Pulmonary artery endothelial cell (primary cell): Measurements from ENCODE around the gene PCDHAC1. TPM values are rescaled to one million over a fixed set of nuclear protein-coding genes. Genes with fewer than 3 reads are reported as not detected.

Experiments used
- DNase-seq: peaks from one replicate; pipeline ENCODE4 v3.0.0-alpha.2; 2011; ENCODE audit warnings: low read depth, low spot score
- total RNA-seq: library from RNA; depleted of rRNA; stranded (reverse); fragments of >200 nt; gene quantifications from 2 replicates; pipeline ENCODE4 v1.2.3, GENCODE V29; 2014

PCDHAC1 gene
- total RNA-seq, 1 donor from 2014 or later = 0.07 TPM

- DNase-seq = no peak
These were observed 40.5 kb downstream of the PCDHAC1 start, which contains the start of gene PCDHAC2 for GRCh38 chr5:140966293-140967225. TSS of gene PCDHAC2 (plus strand) at chr5:140966476. CDS start at chr5:140966767, 291 bp downstream.

GRCh38 chr5:140967226-140967893 lies 41.3 kb downstream of the PCDHAC1 start:
- DNase-seq = no peak

- DNase-seq = no peak
These were observed 43.8 kb downstream of the PCDHAC1 start for GRCh38 chr5:140969880-140970279.

GRCh38 chr5:140973550-140973949 lies 47.5 kb downstream of the PCDHAC1 start:
- DNase-seq = no peak

GRCh38 chr5:140977003-140977402 lies 50.9 kb downstream of the PCDHAC1 start:
- DNase-seq = no peak

GRCh38 chr5:140978260-140978659 lies 52.2 kb downstream of the PCDHAC1 start:
- DNase-seq = peak; percentile 13

- no peak for DNase-seq
These were observed 52.9 kb downstream of the PCDHAC1 start for GRCh38 chr5:140978983-140979382.

Other genes with a start within 250 kb of the PCDHAC1 start
- gene HARS1, start 234.9 kb upstream of the PCDHAC1 start, total RNA-seq = 92.7 and 110 TPM in 2 replicates
- gene HARS2, start 234.8 kb upstream of the PCDHAC1 start, total RNA-seq = 26.9 and 39.8 TPM in 2 replicates
- gene ZMAT2, start 225.9 kb upstream of the PCDHAC1 start, total RNA-seq = 53.5 and 75.7 TPM in 2 replicates
- 0.04 TPM in 1 of 2 replicates, not detected in the other for gene PCDHA1, start 140.2 kb upstream of the PCDHAC1 start, total RNA-seq
- 0.07 and 0.21 TPM in 2 replicates for gene PCDHA2, start 131.4 kb upstream of the PCDHAC1 start, total RNA-seq
- 0.18 and 0.26 TPM in 2 replicates for gene PCDHA3, start 125.2 kb upstream of the PCDHAC1 start, total RNA-seq
- 0.26 and 0.42 TPM in 2 replicates for gene PCDHA4, start 119.2 kb upstream of the PCDHAC1 start, total RNA-seq
- gene PCDHA5, start 104.7 kb upstream of the PCDHAC1 start, total RNA-seq = 0.04 and 0.07 TPM in 2 replicates
- 0.40 and 0.88 TPM in 2 replicates for gene PCDHA6, start 98.3 kb upstream of the PCDHAC1 start, total RNA-seq
- gene PCDHA7, start 92.0 kb upstream of the PCDHAC1 start, total RNA-seq = 0.25 and 0.33 TPM in 2 replicates
- gene PCDHA8, start 85.1 kb upstream of the PCDHAC1 start, total RNA-seq = under 0.01 and 0.04 TPM in 2 replicates
- 0.04 TPM in 1 of 2 replicates, not detected in the other for gene PCDHA9, start 77.9 kb upstream of the PCDHAC1 start, total RNA-seq
- gene PCDHA10, start 70.4 kb upstream of the PCDHAC1 start, total RNA-seq = 0.07 and 0.35 TPM in 2 replicates
- gene PCDHA11, start 57.3 kb upstream of the PCDHAC1 start, total RNA-seq = 0.04 and 0.07 TPM in 2 replicates
- gene PCDHA12, start 51.0 kb upstream of the PCDHAC1 start, total RNA-seq = 0.07 TPM in 1 of 2 replicates, not detected in the other
- gene PCDHA13, start 44.2 kb upstream of the PCDHAC1 start, total RNA-seq = under 0.01 and 0.04 TPM in 2 replicates
- gene PCDHAC2, start 40.2 kb downstream of the PCDHAC1 start, total RNA-seq = 2.0 and 2.5 TPM in 2 replicates
- gene PCDHB1, start 125.1 kb downstream of the PCDHAC1 start, total RNA-seq = not detected in 2 replicates
- 1.4 and 2.9 TPM in 2 replicates for gene PCDHB2, start 168.3 kb downstream of the PCDHAC1 start, total RNA-seq
- gene PCDHB3, start 174.2 kb downstream of the PCDHAC1 start, total RNA-seq = 0.20 and 0.35 TPM in 2 replicates
- 0.04 and 0.07 TPM in 2 replicates for gene PCDHB4, start 195.5 kb downstream of the PCDHAC1 start, total RNA-seq
- gene PCDHB5, start 208.9 kb downstream of the PCDHAC1 start, total RNA-seq = 0.39 and 0.53 TPM in 2 replicates
- gene PCDHB6, start 223.8 kb downstream of the PCDHAC1 start, total RNA-seq = 0.04 and 0.07 TPM in 2 replicates
- gene PCDHB7, start 246.3 kb downstream of the PCDHAC1 start, total RNA-seq = 0.28 and 0.40 TPM in 2 replicates